Lower leg skin (tissue), 3 donors: Measurements from ENCODE around the gene NEGR1.

Experiments used
- POLR2A ChIP-seq, 2 donors: fragments of 450-650 bp; IDR thresholded peaks; one replicate each; pipeline ENCODE4 v1.6.1; 2016 to 2017; ENCODE audit warnings: antibody characterized with exemption in 2 of 2, mild to moderate bottlenecking in 1 of 2, moderate library complexity in 1 of 2
- TF ChIP-seq, protein P1 (sequence below), 3 donors: fragments of 450-650 bp; IDR thresholded peaks; one replicate each; pipeline ENCODE4 v1.5.1; 2016; ENCODE audit warnings: antibody characterized with exemption in 3 of 3, mild to moderate bottlenecking in 3 of 3, moderate library complexity in 2 of 3

DNA sequence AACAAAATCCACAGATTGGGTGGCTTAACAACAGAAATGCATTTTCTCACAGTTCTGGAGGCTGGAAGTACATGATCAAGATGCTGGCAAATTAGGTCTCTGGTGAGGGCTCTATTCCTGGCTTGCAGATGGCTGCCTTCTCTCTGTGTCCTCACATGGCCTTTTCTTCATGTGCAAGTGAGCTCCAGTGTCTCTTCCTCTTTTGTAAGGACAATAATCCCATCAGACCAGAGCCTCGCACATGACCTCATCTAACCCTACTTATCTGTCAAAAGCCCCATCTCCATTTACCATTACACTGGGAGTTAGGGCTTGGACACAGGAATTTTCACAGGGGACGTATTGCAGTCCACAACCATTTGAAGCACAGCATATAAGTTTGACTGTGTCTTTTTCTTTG, 181.6 kb downstream of the NEGR1 start:
- TF ChIP-seq, protein P1, sequence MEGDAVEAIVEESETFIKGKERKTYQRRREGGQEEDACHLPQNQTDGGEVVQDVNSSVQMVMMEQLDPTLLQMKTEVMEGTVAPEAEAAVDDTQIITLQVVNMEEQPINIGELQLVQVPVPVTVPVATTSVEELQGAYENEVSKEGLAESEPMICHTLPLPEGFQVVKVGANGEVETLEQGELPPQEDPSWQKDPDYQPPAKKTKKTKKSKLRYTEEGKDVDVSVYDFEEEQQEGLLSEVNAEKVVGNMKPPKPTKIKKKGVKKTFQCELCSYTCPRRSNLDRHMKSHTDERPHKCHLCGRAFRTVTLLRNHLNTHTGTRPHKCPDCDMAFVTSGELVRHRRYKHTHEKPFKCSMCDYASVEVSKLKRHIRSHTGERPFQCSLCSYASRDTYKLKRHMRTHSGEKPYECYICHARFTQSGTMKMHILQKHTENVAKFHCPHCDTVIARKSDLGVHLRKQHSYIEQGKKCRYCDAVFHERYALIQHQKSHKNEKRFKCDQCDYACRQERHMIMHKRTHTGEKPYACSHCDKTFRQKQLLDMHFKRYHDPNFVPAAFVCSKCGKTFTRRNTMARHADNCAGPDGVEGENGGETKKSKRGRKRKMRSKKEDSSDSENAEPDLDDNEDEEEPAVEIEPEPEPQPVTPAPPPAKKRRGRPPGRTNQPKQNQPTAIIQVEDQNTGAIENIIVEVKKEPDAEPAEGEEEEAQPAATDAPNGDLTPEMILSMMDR (IDR thresholded peaks at IDR 0.05), result no peak
- TF ChIP-seq POLR2A (IDR thresholded peaks at IDR 0.05), result no peak
